HG03045 (cell line): Measurements from ENCODE around the gene CDNF.
"Not testable (repeated sequence)": the region's sequence is repeated elsewhere in the genome, so short reads cannot be mapped to it uniquely, and the experiment has no call there.

ENCODE experiments used
- ATAC-seq: cut with Tn5 transposase; IDR thresholded peaks from one replicate; pipeline ENCODE4 v1.9.1; 2021; ENCODE audit warnings: mild to moderate bottlenecking, moderate library complexity; ENCODE audit not compliant: unreplicated experiment

CDNF gene

DNA sequence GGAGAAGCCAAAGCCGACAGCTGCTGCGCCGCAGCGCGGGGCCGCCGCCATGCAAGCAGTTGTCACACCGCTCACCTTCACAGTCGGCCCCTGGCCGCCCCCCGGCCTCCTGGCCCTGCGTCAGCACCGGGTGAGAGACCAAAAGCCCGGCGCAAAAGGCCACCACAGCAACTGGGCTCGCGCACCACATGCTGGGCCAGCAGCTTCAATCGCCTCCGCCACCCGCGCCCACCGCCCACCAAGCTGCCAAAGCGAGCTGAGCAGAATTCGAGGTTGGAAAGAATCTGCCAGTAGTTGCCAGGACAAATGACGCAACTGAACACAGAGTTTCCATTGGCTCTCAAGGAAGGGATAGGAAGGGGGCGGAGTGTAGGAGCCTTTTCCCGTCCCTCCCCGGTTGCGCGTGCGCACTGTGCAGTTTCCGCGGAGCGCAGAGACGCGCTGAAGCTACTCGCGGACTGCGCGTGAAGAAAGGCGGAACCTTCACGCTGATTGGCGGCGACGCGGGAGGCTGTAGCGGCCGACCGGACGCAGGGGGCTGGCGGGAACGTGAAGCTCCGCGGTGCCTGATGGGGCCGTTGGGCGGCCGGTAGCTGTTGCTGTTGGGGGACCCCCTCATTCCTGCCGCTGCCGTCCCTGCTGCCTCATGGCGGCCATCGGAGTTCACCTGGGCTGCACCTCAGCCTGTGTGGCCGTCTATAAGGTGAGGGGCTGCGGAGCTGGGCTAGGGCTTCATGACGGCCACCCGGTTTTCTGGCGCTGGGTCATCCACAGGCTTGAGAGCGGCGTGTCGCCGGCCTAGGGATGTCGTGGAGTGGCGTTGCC lies at the start of gene CDNF, which contains the start of the genes HSPA14 and MSANTD7:
CDNF (minus strand) TSS at position 281 of the 825 bp plus-strand sequence; CDS start at position 190, 91 bp downstream.
HSPA14 (plus strand) TSS at position 550 of the 825 bp plus-strand sequence; CDS start at position 647, 97 bp downstream.
MSANTD7 (plus strand) TSS at position 550 of the 825 bp plus-strand sequence. CDS start 3,979 bp downstream, outside the sequence.
- ATAC-seq: peak; percentile 91

DNA sequence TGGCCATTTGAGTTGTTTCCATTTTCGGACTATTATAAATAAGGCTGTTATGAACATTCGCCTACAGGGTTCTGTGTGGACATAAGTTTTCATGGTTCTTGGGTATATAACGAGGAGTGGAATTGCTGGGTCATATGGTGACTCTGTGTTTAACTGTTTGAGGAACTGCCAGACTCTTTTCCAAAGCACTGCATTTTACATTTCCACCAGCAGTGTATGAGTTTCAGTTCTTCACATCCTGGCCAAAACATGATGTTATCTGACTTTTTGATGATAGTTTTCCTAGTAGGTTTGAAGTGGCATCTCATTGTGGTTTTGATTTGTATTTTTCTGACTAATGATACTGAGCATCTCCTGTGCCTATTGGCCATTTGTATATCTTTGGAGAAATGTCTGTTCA lies 46.2 kb upstream of the CDNF start:
- ATAC-seq: no peak

DNA sequence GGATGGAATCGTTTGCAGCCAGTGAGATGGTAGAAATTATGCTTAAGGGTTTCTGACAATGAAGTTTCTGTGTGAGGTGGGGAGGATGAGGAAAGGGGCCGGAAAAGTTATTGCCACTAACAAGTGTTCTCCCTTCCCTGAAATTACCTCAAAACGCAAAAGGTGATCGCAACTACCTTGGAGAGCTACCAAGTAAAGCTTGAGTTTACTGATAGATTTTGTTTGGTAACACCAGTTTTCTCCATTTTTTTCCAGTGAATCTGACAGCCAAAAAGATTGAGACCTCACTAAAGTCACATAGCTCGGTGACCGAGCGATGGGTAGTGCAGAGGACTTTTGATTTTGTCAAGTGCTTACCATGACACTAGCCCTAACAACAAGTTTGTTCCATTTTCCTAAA lies 42.4 kb upstream of the CDNF start:
- no peak for ATAC-seq

DNA sequence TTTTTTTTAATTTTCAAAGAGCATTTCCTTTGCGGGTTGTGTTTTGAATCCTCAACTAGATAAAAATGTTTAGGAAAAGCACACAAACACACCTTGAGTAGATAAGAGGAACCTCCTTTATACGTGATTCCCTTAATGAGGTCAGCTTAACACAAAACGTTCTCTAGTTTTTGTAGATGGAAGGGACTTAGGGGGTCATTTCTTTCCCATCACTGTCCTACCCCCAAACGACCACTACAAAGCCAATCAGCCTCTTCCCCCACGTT lies 42.0 kb upstream of the CDNF start:
- ATAC-seq: no peak

DNA sequence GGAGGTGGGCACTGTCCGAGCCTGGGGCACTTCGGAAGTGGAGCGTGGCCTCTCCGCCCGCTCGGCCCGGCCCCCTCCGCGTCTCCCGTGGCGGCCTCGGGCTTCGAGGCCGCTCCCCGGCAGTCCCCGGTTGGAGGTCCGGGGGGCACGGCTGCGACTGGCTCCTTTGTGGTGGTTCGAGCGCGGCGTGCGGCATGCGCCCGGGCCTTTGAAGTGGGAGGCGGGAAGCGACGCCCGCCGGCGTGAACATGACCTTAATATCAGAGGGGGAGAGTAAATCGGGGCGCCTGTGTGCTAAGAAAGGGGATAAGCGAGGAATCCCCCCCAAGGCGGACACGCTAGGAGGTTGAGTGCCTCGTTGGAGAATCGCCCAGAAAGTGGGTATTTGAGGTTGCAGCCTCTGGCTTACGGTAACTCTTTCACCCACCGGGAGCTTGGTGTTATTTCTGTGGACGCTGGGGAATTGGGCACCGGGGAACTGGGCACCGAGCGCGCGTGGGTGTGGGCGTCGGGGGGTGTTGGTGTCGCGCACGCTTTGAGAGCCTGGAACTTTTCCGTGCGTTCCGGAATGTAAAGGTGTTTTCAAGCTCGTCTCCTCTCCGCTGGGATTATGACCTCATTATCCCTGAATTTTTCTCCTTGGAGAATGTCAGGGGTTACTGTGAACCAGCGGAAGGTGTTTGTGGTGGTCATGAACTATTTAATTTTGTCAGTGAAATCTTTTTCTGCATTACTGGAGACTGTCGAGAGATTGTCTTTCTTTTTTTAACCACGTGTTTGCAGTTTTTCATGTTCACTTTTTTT lies 41.5 kb upstream of the CDNF start:
- peak; percentile 23 for ATAC-seq

DNA sequence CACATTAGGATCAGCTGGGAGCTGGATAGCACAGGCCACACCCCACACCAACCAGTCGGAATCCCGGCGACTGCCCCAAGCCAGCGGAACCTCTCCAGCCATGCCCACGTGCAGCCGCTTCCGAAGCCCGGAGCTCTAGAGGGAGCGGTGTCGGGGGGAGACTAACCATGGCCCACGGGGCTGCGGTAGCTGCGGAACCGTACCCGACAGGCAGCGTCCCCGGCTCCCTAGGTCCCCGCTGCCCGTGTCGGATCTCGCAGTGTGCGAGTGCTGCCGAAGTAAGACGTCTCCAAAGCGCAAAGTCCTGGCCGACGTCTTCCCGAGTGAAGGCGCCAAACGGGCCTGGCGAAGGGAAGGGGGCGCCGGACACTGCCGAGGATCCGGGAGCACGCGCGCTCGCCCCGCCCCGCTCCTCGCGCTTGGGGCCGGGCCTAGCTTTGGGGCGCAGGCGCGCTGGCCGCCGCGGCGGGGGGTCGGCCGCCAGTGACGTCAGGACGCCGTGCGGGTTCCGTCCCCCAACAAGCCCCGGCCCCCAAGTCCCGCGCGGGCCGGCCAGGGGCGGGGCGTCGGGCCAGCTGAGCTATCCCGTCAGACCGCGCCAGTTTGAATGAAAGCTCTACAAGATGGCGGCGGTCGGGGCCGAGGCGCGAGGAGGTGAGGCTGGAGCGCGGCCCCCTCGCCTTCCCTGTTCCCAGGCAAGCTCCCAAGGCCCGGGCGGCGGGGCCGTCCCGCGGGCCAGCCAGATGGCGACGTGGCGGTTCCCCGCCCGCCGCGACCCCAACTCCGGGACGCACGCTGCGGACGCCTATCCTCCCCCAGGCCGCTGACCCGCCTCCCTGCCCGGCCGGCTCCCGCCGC lies 40.7 kb upstream of the CDNF start, which contains the start of gene SUV39H2:
SUV39H2 (plus strand) TSS at position 601 of the 858 bp plus-strand sequence; CDS start at position 624, 23 bp downstream.
- ATAC-seq: peak; percentile 91

DNA sequence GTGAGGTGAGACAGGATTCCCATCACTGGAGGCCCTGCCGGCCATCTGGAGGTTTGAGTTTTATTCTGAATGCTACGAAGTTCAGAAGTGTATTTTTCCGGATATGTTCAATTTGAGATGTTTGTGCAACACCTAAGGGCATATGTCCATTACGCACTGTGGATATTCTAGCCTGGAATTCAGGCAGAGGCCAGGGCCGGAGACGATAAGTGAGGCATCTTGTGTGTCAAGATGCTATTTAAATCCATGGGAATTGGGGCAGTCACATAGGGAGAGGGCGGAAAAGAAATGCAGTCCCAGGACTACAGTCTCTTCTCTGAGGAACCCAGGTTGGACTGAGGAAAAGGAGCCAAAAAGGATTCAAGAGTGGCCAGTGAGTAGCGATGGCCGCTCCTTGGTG lies 38.9 kb upstream of the CDNF start:
- no peak for ATAC-seq

DNA sequence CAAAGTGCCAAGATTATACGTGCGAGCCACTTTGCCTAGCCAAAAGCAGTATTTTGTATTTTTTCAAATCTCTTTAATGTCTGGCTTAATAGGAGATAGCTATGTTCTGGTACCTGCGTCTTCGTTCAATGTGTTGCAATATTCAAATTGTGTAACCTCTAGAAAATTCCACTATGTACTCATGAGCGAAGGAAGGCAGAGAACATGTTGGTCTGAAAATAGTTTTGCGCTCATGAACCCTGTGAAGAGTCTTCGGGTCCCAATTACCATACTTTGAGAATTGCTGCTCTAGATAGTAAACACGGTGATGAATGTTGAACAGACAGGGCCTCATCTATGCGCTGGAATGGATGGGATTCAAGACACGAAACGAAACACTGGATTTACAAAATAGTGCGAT lies 38.1 kb upstream of the CDNF start:
- ATAC-seq: no peak

DNA sequence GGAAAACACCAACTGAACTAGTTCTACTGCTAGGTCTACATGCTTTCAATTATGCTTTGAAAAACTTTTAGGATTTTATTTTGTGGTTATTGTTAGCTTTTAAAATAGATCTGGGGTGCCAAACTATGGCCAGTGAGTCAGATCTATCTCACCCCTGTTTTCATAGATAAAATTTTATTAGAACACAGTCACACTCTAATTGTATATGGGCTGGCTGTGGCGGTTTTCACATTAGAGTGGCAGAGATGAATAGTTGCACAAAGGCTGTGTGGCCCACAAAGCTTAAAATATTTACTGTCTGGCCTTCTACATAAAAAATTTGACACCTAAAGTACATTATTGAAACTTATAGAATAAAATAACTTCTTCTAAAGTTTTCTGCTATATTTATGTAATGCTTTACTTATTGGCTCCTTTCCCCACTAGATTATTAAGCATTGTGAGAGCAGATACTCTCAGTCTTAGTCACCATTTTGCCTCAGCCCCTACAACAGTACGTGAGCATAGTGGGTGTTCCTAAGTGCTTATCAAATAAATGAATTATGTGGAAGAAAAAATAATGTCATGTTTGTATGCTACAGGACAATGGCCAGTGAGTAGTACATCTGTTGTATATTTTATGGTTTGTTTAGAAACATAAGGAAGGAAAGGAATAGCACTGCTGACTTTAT lies 35.4 kb upstream of the CDNF start:
- no peak for ATAC-seq

DNA sequence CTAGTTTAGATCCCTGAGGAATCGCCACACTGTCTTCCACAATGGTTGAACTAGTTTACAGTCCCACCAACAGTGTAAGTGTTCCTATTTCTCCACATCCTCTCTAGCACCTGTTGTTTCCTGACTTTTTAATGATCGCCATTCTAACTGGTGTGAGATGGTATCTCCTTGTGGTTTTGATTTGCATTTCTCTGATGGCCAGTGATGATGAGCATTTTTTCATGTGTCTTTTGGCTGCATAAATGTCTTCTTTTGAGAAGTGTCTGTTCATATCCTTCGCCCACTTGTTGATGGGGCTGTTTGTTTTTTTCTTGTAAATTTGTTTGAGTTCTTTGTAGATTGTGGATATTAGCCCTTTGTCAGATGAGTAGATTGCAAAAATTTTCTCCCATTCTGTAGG lies 27.0 kb upstream of the CDNF start:
- ATAC-seq: not testable (repeated sequence)

DNA sequence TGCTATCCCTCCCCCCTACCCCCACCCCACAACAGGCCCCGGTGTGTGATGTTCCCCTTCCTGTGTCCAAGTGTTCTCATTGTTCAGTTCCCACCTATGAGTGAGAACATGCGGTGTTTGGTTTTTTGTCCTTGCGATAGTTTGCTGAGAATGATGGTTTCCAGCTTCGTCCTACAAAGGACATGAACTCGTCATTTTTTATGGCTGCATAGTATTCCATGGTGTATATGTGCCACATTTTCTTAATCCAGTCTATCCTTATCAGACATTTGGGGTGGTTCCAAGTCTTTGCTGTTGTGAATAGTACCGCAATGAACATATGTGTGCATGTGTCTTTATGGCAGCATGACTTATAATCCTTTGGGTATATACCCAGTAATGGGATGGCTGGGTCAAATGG lies 26.6 kb upstream of the CDNF start:
- ATAC-seq: not testable (repeated sequence)

DNA sequence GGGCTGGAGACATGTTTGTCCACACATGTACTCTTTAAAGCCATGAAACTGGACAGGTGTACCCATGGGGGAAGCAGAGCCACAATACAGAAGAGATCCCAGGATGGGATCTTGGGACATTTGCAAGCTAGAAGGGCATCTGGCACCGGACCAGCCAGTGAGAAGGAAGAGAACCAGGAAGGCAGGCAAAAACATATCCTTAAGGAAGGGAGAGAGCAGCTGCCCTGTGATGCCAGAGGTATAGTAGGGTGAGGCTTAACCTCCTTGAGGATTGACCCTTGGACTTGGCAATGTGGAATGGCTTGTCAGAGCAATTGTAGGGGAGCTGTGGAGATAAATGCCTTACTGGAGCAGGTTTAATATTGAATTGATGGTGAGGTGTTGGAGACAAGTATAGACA lies 23.0 kb upstream of the CDNF start:
- ATAC-seq: no peak

DNA sequence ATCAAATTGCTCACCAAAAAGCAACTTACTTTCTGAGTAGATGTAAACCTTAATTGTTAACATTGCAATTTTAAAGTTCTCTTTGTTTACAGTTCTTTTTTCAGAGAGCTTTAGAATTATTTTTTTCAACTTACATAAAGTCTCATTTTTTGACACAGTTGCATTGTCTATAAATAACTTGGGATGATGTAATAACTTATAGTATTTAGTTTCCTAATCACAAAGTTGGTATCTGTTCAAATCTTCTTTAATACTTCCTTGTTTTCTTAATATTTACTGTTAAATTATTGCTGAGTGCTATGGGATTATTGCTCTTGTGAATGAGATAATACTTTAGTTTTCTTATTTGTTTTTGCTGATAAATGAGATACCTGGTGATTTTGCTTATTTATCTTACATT lies 21.9 kb upstream of the CDNF start:
- ATAC-seq: no peak

DNA sequence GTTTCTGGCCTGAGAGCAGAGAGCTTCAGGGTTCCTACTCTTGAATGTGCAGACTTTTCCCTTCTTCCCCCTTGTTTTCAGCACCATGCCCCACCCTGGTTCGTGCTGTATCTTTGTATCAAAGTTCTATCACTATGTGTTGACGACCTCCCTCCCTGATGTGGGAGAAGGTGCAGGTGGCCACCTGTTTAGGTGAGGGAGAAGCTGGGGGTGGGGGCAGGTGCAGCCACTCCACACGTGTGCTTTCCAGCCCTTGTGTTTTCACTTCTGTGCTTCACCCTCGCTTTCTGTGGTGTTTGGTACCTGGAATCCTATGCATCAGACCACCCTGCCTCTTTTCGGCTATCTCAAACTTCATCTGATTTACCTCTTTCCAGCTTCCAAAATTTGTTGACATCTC lies 21.2 kb upstream of the CDNF start:
- ATAC-seq: no peak

DNA sequence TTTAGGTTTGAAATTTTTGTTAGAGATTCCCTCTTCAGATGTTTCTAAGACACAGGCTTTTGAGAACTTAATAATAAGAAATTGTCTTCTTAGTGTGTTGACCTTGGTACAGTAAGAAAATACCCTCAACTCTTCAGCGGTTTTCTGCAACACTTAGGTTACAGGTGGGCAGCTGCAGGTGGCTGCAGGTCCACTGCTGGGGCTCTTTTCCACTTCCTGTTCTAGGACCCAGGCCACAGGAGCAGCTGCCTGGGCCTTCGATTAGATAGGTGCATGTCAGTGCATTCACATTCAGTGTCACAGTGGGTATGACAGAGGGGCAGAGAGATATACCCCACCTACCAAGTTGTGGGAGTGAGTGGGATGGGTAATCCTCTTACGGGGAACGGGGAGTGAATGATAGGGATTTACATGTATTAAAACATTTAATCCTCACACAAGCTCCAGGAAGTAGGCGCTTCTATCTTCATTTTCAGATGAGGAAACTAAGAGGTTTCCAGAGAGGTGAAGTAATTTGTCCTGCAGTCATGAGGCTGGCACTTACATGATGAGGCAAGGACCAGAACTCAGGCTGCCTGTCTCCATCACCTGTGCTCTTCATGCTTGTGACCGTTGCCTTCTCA lies 20.6 kb upstream of the CDNF start:
- ATAC-seq: no peak

DNA sequence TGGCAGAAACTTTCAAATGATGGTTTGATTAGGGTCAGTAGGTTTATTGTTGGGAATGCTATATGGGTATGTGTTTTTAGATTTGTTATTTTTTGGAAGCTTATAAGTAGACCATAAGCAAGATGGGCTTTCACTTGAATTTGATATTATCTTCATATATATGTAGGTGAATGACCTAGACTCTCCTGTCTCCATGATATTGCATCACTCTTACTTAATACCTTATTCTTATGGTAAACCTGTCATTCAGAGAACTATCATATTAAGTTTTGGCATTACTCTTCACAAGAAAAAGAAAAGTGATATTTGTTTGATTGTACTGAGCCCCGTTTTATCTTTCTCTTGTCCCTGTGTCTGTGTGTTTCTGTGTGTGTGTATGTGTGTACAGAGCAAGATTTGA lies 17.6 kb upstream of the CDNF start:
- ATAC-seq: no peak

DNA sequence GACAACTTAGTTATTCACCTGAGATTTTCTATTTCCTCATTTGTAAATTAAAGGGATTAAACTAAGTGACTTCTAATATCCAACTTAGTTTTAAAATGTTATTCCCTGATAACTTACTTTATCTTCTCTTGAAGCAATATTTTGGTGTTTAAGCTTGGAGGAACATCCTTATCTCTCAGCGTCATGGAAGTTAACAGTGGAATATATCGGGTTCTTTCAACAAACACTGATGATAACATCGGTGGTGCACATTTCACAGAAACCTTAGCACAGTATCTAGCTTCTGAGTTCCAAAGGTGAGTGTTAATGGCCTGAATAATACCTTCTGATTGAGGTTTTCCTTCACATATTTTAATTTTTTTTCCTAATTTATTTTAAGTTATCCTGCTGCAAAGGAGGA lies 14.4 kb upstream of the CDNF start:
- no peak for ATAC-seq

DNA sequence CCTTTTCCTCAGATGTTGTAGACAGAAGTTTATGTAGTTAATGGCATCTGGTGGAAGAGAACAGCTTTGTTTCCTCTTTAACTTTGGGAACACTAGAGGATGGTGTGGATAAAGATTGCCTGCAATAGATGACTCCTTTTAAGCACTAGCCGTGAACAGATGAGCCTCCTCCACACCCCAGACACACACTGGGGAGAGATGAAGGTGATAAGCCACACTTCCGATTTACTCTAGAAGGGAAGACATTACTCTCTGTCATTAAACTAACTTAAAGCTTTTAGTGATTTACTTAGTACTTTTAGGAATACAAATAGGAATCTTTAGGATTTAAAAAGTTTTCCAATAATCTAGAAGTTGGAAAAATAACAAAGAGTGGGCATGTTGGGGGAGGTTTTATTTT lies 7.1 kb upstream of the CDNF start:
- no peak for ATAC-seq

DNA sequence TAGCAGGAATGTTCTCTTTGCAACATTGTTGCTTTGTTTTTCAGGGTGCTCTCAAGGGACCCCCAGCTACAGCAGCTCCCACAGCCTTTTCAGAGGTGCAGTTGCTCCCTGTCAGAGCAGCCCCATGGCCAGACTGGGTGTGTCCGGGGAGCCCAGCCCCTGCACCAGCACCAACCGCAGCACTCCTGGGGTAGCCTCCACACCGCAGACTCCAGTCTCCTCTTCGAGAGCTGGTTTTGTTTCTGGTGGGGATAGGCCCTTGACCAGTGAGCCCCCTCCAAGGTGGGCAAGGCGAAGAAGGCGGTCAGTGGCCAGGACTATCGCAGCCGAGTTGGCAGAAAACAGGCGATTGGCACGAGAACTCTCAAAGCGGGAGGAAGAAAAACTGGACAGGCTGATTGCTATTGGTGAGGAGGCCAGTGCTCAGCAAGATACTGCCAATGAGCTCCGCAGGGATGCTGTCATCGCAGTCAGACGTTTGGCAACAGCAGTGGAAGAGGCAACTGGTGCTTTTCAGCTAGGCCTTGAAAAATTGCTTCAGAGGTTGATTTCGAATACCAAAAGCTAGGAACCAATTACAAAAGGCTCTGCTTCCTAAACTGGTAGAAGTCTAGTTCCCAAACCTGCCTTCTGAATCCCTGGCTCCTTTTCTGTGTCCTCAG lies 5.6 kb upstream of the CDNF start:
- no peak for ATAC-seq

DNA sequence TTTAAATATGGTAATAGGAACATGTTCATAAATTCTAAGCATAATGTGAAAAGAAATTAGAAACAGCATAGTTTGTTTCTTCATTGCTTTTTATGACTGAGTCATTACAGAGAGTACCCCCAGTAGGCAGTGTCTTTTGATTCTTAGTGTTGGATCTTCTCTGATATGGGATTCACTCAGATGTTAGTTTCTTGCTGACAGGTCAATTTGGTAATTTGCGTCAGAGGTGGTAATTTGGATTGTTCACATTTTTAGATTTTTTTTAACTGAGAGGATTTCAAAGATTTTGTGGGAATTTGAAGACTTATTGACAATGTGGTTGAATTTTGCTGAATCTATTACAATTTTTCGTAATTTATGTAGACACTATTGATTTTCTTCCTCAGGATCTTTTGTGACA lies 2.3 kb upstream of the CDNF start:
- ATAC-seq: no peak
